HG03064 (cell line): ENCODE data around the gene ATP8B3.
"Not testable (repeated sequence)": the region's sequence is repeated elsewhere in the genome, so short reads cannot be mapped to it uniquely, and the experiment has no call there.

Experiments used
- ATAC-seq: cut with Tn5 transposase; IDR thresholded peaks from one replicate; pipeline ENCODE4 v1.9.1; 2021; ENCODE audit warnings: low read depth; ENCODE audit not compliant: unreplicated experiment

ATP8B3 gene

DNA sequence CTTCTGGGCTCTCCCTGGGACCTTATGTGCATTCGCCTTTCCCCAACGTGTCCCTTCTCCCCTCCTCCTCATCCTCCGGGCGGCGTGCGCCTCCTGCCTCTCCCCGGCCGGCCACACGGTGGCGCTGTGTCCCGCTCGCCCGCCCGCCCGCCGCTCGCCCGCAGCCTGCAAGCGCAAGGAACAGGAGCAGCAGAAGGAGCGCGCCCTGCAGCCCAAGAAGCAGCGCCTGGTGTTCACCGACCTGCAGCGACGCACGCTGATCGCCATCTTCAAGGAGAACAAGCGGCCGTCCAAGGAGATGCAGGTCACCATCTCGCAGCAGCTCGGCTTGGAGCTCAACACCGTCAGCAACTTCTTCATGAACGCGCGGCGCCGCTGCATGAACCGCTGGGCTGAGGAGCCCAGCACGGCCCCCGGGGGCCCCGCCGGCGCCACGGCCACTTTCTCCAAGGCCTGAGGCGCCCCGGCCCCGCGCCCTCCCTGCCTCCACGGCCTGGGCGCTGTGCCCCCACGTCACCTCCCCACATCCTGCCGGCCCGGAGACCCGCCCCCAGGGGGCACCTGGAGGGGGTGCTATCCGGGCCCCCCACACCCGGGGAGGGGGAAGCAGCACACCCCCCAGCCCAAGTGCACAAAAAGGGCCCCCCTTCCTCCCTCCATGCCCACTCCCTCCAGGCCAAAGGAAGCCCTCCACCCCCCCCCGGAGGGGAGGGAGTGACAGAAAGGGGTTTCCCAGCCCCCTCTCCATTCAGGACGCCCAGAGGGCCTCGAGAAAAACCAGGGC, 36.9 kb downstream of the ATP8B3 start:
- ATAC-seq, result no peak

DNA sequence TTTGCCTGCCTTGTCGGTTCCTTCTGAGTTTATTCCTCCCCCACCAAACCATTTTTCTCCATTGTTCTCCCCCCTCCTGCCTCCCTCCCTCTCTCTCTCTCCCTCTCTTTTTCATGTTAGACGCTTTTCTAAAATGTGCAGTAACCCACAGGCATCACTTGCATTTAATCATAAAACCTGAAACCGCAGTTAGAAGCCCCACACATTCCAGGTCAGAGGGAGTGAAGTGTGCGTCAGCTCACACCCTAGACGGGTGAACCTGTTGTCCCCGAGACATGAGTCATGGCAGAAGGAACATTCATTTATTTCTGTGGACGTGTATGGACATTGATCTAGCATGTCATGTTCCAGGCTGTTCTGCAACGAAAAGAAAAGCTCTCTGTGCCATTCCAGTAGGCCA, 38.9 kb downstream of the ATP8B3 start:
- ATAC-seq, result no peak

DNA sequence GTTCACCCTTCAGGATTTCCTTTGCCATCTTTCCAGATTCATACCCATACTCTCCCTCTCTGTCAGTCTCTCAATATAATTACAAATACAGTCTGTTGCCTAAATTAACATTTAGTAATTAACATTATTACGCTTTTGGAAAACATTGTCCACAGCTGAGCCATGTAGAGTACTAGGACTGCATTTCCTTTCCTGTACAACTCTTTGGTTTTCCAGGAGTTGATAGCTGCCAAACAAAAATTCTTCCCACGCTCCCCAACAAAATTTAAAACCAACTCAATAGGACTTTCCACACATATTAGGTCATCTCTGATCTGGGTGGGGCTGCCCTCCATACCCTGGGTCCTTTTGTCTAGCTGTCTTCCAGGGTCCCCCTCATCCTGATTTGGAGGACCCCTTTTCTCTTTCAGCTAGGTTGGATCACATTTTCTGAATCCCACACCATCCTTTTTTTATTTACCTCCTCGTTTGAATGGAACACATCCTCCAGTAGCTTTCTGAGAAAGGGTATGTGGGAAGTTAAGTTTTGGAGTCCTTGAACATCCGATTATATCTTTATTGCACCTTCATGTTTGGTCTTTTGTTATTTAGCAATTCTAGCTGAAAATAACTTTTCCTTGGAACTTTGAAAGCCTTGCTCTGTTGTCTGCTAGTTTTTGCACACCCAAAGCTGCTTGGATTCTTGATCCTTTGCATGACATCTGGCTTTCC, 41.1 kb downstream of the ATP8B3 start:
- ATAC-seq, result no peak

DNA sequence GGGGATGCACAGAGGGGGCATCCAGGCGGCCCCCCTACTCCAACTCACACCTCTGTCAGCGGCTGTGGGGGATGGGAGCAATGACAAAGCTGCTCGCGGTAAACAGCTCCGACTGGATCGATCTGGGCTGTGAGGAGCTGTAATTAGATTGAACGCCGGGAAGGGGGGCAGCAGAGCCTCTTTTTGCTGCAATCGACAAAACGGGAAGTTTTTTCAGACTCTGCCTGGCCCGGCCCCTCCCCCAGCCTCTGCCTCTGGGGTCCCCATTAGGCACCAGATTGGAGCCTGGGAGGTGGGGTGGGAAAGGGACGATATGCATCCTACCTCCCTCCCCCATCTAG, 42.5 kb downstream of the ATP8B3 start:
- ATAC-seq, result no peak

DNA sequence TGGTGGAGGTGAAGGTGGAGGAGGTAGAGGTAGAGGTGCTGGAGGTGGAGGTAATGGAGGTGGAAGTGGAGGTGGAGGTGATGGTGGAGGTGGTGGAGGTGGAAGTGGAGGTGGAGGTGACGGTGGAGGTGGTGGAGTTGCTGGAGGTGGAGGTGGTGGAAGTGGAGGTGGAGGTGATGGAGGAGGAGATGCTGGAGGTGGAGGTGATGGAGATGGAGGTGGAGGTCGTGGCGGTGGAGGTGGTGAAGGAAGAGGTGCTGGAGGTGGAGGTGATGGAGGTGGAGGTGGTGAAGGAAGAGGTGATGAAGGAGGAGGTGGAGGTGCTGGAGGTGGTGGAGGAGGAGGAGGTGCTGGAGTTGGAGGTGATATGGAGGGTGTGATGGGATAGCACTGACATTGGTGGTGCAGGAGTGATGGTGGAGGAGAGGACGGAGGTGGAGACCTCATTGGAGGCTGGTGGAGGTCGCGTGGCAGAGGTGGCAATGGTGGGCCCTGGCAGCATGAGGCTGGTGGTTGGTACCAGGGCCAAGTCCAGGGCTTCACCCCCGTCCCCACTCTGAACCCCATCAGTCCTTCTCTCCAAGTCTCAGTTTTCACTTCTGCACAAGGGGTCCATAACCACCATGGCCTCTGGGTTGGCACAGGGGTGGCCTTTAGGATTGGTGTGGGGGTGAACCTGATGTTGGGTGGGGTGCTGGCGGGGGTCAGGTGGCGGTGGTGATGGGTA, 43.0 kb downstream of the ATP8B3 start:
- no peak for ATAC-seq

DNA sequence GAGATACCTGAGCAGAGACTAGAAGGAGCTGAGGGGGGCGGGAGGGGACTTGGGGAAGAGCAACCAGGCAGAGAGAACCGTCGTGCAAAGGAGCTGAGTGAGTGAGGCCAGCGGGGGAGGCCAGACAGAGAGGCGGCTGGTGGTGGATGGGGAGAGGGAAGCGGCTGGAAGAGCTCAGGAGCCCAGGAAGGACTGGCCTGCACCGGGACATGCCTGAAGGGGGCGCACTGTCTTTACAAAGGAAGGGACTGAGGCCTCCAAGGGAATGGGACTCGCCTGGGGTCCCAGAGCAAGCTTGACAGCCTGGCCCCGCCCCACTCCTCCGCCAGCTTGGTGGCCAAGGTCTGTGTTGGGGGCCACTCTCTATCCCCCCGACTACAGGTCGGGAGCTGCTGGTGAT, 43.8 kb downstream of the ATP8B3 start:
- ATAC-seq, result no peak

DNA sequence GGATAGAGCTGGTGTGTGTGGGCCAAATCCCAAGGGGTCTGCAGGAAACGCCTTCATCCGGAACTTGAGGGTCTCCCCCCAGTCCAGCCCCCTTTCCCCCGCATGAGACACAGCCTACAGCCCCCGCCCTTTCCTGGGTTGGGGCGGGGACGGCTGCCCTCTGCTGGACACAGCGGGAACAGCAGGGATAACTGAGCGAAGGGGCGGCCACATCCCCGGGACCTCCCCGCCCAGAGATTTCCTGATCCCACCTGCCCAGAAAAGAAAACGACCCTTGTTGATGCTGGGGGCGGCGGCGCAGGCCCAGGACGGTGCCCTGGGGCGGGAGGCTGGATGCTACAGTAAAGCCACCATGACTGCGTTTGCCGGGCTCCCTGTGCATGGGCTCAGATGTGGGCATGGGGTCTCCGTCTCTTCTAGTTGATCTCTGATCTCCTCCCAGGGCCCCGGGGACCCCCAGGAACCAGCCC, 44.6 kb downstream of the ATP8B3 start:
- ATAC-seq, result no peak

DNA sequence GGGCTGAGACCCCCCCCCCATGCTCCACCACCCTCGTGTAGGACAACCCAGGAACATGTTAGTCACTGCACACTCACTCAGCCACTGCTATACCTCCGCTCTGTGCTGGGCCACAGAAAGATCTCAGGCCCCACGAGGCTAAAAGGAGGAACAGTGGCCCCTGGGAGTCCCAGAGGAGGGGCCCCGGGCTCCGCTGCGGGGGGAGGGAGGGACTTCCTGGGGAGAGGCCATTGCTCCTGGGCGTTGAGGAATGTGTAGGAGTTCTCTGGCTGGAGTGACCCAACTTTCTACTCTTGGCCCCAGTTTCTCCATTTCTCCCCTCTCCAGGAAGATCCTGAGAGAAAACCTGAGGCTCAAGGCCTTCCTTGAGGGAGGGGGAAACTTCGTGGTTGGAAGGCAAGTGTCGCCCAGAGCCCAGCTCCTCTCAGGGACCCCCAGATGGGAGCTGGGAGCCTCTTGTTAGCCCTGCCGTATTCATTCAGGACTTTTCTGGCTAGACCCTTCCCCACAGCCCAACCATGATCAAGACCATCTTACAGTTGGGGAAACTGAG, 45.2 kb downstream of the ATP8B3 start:
- ATAC-seq, result no peak

DNA sequence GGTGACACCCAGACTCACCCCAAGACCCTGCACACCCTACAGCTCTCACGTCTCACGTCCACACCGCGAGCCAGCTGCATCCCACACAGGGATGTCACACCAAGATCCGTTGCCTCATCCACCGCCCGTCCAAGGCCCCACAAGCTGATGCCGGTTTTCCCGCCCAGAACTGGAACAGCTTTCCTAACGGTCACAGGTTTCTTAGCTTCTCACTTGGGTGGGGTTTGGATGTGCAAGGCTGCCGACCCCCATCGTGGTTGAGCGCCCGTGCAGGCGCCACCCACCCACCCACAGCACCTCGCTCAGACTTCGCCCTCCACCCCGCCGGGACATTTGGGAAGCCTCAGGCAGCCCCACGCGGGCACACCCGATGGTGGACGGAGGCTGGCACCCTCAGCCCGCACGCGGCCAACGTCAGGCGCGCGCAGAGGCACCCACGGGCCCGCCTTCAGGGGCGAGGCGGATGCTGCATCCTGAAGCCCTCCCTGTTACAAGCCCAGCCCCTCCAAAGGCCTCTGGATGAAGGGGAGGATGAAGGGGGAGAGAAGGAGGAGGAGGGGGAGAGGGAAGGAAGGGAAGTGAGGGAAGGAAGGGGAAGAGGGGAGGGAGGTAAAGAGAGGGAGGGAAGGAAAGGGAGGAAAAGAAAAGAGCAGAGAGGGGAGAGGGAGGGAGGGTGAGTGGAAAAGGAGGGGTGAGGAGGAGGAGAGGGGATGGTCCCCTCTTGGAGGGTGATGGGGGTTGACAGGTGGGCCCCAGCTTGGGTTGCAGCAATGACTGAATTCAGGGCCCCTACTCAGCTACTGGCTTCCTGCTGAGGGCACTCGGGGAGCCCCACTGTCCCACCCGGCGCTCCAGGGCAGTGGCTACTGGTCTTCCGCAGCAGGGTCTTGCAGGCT, 45.9 kb downstream of the ATP8B3 start:
- no peak for ATAC-seq

DNA sequence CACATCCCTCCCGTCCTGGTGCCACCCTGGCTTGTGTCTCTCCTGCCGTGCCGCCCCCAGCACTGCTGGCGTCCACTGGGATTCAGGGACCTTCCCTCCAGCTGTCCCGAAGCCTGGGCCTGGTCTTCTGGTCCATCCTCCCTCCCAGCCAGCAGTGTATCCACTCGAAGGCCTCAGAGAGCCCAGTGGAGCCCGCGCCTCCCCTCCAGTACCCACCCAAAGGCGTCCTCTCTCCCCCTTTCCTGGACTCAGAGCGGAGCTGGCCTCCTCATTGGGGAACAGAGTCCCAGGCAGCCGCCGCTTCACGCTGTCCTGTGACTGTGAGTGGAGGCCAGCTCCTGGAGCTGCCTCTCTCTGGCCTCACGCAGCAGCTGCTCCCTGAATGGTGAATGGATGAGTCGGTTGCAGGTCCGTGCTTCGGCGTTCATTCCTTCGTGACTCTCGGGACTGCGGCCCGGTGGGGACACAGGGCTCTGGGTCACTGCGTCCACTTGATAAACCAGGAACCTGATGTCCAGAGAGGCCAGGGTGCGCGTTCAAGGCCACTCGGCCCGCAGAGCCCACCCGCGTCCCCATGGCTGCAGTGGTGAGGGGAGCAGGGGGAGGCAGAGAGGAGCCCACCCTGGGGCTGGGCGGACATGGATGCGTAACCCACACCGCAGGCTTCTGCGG, 46.7 kb downstream of the ATP8B3 start:
- ATAC-seq, result no peak

DNA sequence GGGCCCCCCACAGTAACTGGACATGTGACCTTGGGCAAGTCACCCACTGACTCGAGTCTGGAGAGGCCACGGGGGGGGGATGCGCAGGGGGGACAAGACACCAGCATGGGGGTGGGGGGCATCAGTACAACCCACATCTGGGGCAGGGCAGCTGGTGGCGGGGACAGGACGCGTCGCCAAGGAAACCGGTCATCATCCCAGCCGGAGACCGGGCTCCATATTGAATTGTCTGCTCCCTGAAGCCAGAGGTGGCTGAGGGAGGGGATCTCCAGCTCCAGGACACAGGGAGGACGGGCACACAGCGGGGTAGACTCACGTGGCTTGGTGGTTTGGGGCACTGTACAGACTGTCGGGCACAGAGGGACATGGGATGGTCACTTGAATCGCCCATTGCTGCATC, 47.3 kb downstream of the ATP8B3 start:
- ATAC-seq, result no peak

DNA sequence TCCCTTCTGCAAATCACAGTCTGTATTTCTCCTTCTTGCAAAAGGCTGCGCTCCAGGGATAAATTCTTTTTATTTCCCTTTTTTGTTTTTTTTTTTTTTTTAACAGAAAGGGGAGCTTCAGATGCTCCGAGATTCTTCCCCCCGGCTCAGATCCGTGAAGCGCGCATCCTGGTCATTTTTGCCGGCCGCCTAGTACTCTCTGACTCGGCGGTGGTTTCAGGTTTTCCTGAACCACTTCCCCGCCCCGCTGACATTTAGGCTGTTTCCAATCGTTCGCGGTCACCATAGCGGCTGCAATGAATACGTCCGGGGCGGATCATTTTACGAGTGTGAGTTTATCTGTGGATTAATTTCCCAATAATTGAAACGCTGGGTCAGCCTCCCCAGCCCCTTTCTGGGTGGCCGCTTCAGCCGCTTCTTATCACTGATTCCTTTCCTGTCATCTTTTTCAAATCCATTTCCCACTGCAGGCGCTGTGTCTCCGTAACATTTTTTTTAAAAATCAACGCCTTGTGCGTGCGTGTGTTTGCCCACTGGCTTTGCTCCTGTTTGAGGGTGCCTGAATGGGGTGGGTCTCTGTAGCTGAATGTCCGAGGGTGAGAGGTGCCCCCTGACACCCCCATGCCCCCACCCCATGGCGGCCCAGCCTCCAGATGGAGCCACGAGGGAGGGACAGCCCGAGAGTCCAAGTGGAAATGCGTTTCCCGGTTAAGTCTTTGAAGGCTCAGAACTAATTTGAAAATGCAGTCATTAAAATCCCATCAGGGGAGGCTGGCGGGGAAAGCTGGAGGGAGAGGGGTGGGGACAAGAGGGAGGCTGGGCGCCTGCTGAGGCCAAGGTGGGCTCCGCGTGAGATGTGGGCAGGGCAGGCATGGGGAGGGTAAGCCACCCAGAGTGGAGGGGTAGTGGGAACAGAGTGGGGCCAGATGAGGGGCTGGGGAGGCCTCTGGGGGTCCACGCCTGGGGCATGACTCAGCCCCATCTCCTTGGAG, 48.1 kb downstream of the ATP8B3 start:
- ATAC-seq, result no peak

DNA sequence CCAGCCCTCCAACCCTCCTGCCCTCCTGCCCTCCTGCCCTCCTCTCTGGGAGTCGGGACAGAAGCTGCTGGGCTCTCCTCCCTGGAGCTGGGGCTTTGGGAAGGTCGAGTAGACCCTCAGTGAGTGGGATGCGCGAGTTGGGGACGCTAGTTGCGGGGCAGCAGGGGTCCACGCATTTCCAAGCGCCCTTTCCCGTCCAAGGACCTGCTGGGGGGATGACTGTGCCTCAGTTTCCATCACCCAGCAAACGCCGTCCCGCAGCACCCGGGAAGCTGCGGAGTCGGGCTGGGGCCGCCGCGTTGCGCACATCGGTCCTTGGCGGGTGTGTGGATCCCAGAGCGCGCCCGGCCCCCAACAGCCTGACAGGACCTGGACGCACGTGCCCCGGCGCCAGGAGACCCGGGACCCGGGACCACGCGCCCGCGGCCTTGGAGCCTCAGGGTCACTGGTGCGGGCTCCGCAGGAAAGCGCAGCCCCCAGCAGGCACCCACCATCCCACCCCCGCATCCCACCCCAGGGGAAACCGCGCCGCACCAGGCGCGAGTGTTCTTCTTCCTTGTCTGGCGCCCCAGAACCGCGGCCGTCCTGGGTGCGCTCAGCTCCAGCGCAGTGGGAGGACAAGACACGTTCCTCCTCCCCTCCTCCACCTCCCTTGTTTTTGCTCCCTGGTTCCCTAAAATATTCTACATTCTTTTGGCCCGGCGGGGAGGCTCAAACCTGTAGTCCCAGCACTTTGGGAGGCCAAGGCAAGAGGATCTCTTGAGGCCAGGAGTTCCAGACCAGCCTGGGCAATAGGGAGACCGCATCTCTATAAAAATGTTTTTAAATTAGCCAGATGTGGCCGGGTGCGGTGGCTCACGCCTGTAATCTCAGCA, 49.6 kb downstream of the ATP8B3 start:
- no peak for ATAC-seq

DNA sequence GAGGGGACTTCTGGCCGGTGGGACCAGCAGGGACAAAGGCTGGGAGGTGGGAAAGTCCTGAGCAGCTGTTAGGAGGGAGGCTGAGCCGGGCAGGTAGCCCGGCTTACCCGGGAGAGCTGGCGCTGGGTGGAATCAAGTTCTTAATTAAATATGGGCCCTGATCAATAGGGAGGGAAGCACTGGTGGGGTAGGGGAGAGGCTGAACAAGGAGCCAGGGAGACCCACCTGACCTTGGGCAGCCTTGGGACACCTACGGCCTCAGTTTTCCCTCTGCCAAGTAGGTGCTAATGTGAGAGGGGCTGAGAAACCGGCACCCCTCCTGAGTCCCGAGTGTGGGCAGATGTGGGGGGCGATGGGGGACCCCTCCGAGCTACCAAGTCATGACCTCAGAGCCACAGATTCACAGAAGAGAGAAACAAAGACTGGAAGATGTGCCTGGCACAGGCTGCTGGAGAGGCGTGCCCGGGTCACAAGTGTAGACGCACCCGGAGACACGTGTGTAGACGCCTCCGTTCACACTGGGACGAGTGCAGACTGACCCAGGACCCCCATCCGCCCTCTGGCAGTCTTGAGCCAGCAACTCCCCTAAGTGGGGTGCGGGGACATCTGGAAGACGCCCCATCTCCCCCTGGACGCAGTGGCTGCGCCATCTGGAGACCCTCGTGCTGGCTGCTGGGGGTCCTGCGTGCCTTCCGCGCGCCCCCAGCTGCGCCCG, 50.4 kb downstream of the ATP8B3 start:
- no peak for ATAC-seq

DNA sequence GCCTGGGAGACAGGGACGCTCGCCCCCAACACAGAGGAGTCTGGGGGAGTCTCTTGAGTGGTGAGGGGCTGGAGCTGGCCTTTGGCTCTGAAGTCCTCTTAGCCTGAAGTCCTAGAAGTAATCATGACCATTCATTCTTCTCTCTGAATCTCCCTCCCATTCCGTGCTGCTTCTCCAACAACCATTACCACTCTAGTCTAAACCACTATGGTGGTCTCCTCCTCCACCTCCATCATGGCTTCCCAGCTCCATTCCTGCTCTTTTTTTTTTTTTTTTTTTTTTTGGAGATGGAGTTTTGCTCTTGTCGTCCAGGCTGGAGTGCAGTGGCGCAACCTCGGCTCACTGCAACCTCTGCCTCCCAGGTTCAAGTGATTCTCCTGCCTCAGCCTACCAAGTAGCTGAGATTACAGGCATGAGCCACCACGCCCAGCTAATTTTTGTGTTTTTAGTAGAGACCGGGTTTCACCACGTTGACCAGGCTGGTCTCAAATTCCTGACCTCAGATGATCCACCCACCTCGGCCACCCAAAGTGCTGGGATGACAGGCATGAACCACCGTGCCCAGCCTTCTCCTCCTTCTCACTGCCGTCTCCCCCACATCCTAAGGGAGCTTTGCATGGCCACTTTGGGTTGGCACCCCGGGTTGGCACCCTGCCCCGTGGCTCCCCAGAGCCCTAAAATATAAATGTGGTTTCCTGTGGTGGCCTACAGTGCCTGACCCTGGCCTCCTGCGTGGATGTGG, 51.1 kb downstream of the ATP8B3 start:
- ATAC-seq, result not testable (repeated sequence)

DNA sequence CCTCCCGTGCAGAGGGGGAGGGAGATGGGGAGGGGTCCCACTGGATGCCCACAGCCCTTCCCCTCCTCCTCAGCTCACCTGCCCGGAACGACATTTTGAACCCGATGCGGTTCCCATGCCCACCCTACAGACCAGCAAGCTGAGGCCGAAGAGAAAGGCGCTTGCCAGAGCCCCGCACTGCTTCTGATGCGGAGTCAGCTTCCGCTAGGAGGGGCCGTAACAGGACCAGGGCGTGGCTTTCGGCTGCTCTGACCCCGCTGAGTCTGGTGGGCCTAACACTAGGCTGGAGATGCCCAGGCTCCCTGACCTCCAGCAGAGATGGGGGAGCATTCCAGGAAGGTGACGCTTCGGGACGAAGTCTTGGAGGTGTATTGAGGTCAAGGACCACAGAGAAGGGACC, 52.1 kb downstream of the ATP8B3 start:
- ATAC-seq, result no peak
